GM23338 (cell line): ENCODE results near the gene OR5AU1. TPM values are rescaled to one million over a fixed set of nuclear protein-coding genes. Genes with fewer than 3 reads are reported as not detected.

ENCODE experiments used
- polyA plus RNA-seq: library from polyadenylated mRNA; unstranded; fragments of >200 nt; fragmentation: Nextera tagmentation; extraction: Ambion mirVana; gene quantifications from 2 replicates; pipeline ENCODE4 v1.2.1, GENCODE V29; 2016
- small RNA-seq: library from RNA; depleted of rRNA; stranded (forward); fragments of <200 nt; gene quantifications from one replicate; pipeline ENCODE3, GENCODE V24; 2014; ENCODE audit warnings: low replicate concordance
- total RNA-seq: library from RNA; depleted of rRNA; stranded (reverse); fragments of >200 nt; shearing (Covaris generic); gene quantifications from 2 replicates; pipeline ENCODE4 v1.2.3, GENCODE V29; 2014; rRNA removed

Gene OR5AU1
- total and polyA plus RNA-seq, 2 experiments from 2014 or later, result not detected

Small RNAs within 50 kb of the gene (small RNA-seq; reads per million reads assigned to genes)
- not detected for gene RNU6-252P

Other genes with a start within 250 kb of the OR5AU1 start
- not detected in 2 replicates for gene RNASE2, start 200.6 kb downstream of the OR5AU1 start, total RNA-seq
- gene RNASE2, start 200.6 kb downstream of the OR5AU1 start, polyA plus RNA-seq, result not detected in 2 replicates
- gene METTL17, start 166.1 kb downstream of the OR5AU1 start, total RNA-seq, result 156 and 163 TPM in 2 replicates
- 74.9 and 77.7 TPM in 2 replicates for gene METTL17, start 166.1 kb downstream of the OR5AU1 start, polyA plus RNA-seq
- not detected in 2 replicates for gene SLC39A2, start 156.8 kb downstream of the OR5AU1 start, total RNA-seq
- gene SLC39A2, start 156.8 kb downstream of the OR5AU1 start, polyA plus RNA-seq, result not detected in 2 replicates
- gene NDRG2, start 131.0 kb downstream of the OR5AU1 start, total RNA-seq, result 15.2 and 20.6 TPM in 2 replicates
- 8.8 and 10.5 TPM in 2 replicates for gene NDRG2, start 131.0 kb downstream of the OR5AU1 start, polyA plus RNA-seq
- not detected in 2 replicates for gene TPPP2, start 125.8 kb downstream of the OR5AU1 start, total RNA-seq
- gene TPPP2, start 125.8 kb downstream of the OR5AU1 start, polyA plus RNA-seq, result not detected in 2 replicates
- not detected in 2 replicates for gene RNASE13, start 121.3 kb downstream of the OR5AU1 start, total RNA-seq
- gene RNASE13, start 121.3 kb downstream of the OR5AU1 start, polyA plus RNA-seq, result not detected in 2 replicates
- gene RNASE7, start 113.7 kb downstream of the OR5AU1 start, total RNA-seq, result not detected in 2 replicates
- not detected in 2 replicates for gene RNASE7, start 113.7 kb downstream of the OR5AU1 start, polyA plus RNA-seq
- not detected in 2 replicates for gene RNASE8, start 98.2 kb downstream of the OR5AU1 start, total RNA-seq
- gene RNASE8, start 98.2 kb downstream of the OR5AU1 start, polyA plus RNA-seq, result not detected in 2 replicates
- 38.6 and 44.6 TPM in 2 replicates for gene ARHGEF40, start 85.8 kb downstream of the OR5AU1 start, total RNA-seq
- 17.7 and 21.5 TPM in 2 replicates for gene ARHGEF40, start 85.8 kb downstream of the OR5AU1 start, polyA plus RNA-seq
- 148 and 153 TPM in 2 replicates for gene ZNF219, start 57.4 kb downstream of the OR5AU1 start, total RNA-seq
- gene ZNF219, start 57.4 kb downstream of the OR5AU1 start, polyA plus RNA-seq, result 35.5 and 37.7 TPM in 2 replicates
- gene TMEM253, start 55.0 kb downstream of the OR5AU1 start, total RNA-seq, result 0.59 TPM in 1 of 2 replicates, not detected in the other
- gene TMEM253, start 55.0 kb downstream of the OR5AU1 start, polyA plus RNA-seq, result 0.95 and 2.7 TPM in 2 replicates
- gene HNRNPC, start 113.4 kb upstream of the OR5AU1 start, total RNA-seq, result 1,259 and 1,323 TPM in 2 replicates
- 1,257 and 1,296 TPM in 2 replicates for gene HNRNPC, start 113.4 kb upstream of the OR5AU1 start, polyA plus RNA-seq
- 0.93 and 1.6 TPM in 2 replicates for gene RPGRIP1, start 124.0 kb upstream of the OR5AU1 start, total RNA-seq
- 0.24 and 0.26 TPM in 2 replicates for gene RPGRIP1, start 124.0 kb upstream of the OR5AU1 start, polyA plus RNA-seq
- gene SUPT16H, start 228.0 kb upstream of the OR5AU1 start, total RNA-seq, result 154 and 187 TPM in 2 replicates
- 260 and 268 TPM in 2 replicates for gene SUPT16H, start 228.0 kb upstream of the OR5AU1 start, polyA plus RNA-seq